ENCODE measurements around the gene RBMS1.

- no peak for TF ChIP-seq CTCF (IDR thresholded peaks at IDR 0.05)
- TF ChIP-seq POLR2A (IDR thresholded peaks at IDR 0.05): no peak
- TF ChIP-seq POLR2AphosphoS5 (IDR thresholded peaks at IDR 0.05): no peak
Observed at GRCh38 chr2:160308915-160309314, 184.7 kb downstream of the RBMS1 start.
